ENCODE data around the gene ATP2A2.

GRCh38 chr12:110340706-110341105 is 59.7 kb downstream of the ATP2A2 start:
- TF ChIP-seq CTCF (IDR thresholded peaks at IDR 0.05 in 8 of 11, conservative IDR thresholded peaks at IDR 0.05 in 3 of 11) = no peak
- TF ChIP-seq POLR2A (IDR thresholded peaks at IDR 0.05) = no peak
- peak in 1 of 3 donors; percentile 43 for TF ChIP-seq POLR2AphosphoS5 (IDR thresholded peaks at IDR 0.05)
